Muscle layer of duodenum (tissue), 2 donors: ENCODE results near the gene CCR1.

Source experiments
- H3K27ac ChIP-seq: one replicate; pipeline ENCODE4 v1.7.0; 2013; ENCODE audit warnings: mild to moderate bottlenecking, low read length
- H3K27me3 ChIP-seq: one replicate; pipeline ENCODE4 v1.7.0; 2013; ENCODE audit warnings: low read depth, mild to moderate bottlenecking, control low read depth, low read length
- H3K36me3 ChIP-seq, 2 donors: one replicate each; pipeline ENCODE4 v1.7.0; 2013; ENCODE audit warnings: low read length in 2 of 2, control low read depth in 1 of 2, mild to moderate bottlenecking in 1 of 2; ENCODE audit not compliant: insufficient read depth in 2 of 2, control insufficient read depth in 1 of 2
- H3K4me1 ChIP-seq, 2 donors: one replicate each; pipeline ENCODE4 v1.7.0; 2013; ENCODE audit warnings: low read length in 2 of 2, mild to moderate bottlenecking in 2 of 2, control low read depth in 1 of 2, moderate library complexity in 1 of 2; ENCODE audit not compliant: insufficient read depth in 2 of 2, control insufficient read depth in 1 of 2
- H3K4me3 ChIP-seq, 2 donors: one replicate each; pipeline ENCODE4 v1.7.0; 2013; ENCODE audit warnings: low read length in 2 of 2, low read depth in 1 of 2, mild to moderate bottlenecking in 1 of 2
- H3K9me3 ChIP-seq, 2 donors: one replicate each; pipeline ENCODE4 v1.7.0; 2013; ENCODE audit warnings: low read length in 2 of 2, control low read depth in 1 of 2, mild to moderate bottlenecking in 1 of 2; ENCODE audit not compliant: control insufficient read depth in 1 of 2
- donor health status: healthy.

The CCR1 gene

GRCh38 chr3:46231323-46231722 lies 23.2 kb upstream of the CCR1 start:
- Histone ChIP-seq H3K27me3 (no peaks in the 10 kb centered on the region), H3K27ac (no peak overlapping the region), H3K4me1 (no peaks in the 10 kb centered on the region)

GRCh38 chr3:46228260-46229242 lies 20.4 kb upstream of the CCR1 start:
- Histone ChIP-seq H3K36me3 (no peaks in the 10 kb centered on the region), H3K27me3 (no peaks in the 10 kb centered on the region)

More at GRCh38 chr3:46231323-46231722, 23.2 kb upstream of the CCR1 start:
- Histone ChIP-seq H3K9me3 (peaks cover 2 to 3% of the 10 kb centered on the region in 2 donors), H3K36me3 (no peaks in the 10 kb centered on the region), H3K4me3 (no peak overlapping the region)

GRCh38 chr3:46222435-46223161 lies 14.5 kb upstream of the CCR1 start:
- Histone ChIP-seq H3K27ac (no peak overlapping the region), H3K9me3 (peaks cover 3 to 5% of the 10 kb centered on the region in 2 donors), H3K4me1 (no peaks in the 10 kb centered on the region), H3K4me3 (no peak overlapping the region), H3K27me3 (no peaks in the 10 kb centered on the region), H3K36me3 (no peaks in the 10 kb centered on the region)

More at GRCh38 chr3:46228260-46229242, 20.4 kb upstream of the CCR1 start:
- Histone ChIP-seq H3K27ac (no peak overlapping the region), H3K9me3 (peaks cover 3 to 5% of the 10 kb centered on the region in 2 donors), H3K4me3 (no peak overlapping the region), H3K4me1 (no peaks in the 10 kb centered on the region)

- Histone ChIP-seq H3K27me3 (no peaks in the 10 kb centered on the region), H3K9me3 (peaks cover 3 to 5% of the 10 kb centered on the region in 2 donors), H3K36me3 (no peaks in the 10 kb centered on the region), H3K4me3 (no peak overlapping the region), H3K4me1 (no peaks in the 10 kb centered on the region), H3K27ac (no peak overlapping the region)
Observed at GRCh38 chr3:46221938-46222337, 13.8 kb upstream of the CCR1 start.

GRCh38 chr3:46221391-46221790 lies 13.3 kb upstream of the CCR1 start:
- no peak overlapping the region for H3K4me3 ChIP-seq
- H3K27ac ChIP-seq, result no peak overlapping the region
- H3K27me3 ChIP-seq, result no peaks in the 10 kb centered on the region
- H3K4me1 ChIP-seq, result no peaks in the 10 kb centered on the region
- H3K36me3 ChIP-seq, result no peaks in the 10 kb centered on the region
- H3K9me3 ChIP-seq, result peaks cover 1 to 3% of the 10 kb centered on the region in 2 donors

GRCh38 chr3:46218196-46218709 lies 10.1 kb upstream of the CCR1 start:
- H3K4me1 ChIP-seq, result no peaks in the 10 kb centered on the region
- no peak overlapping the region for H3K4me3 ChIP-seq
- no peaks in the 10 kb centered on the region for H3K36me3 ChIP-seq
- H3K9me3 ChIP-seq, result no peaks in the 10 kb centered on the region
- H3K27ac ChIP-seq, result no peak overlapping the region
- H3K27me3 ChIP-seq, result no peaks in the 10 kb centered on the region

GRCh38 chr3:46215810-46216414 lies 7.8 kb upstream of the CCR1 start:
- H3K27ac ChIP-seq, result no peak overlapping the region

GRCh38 chr3:46214751-46215352 lies 6.7 kb upstream of the CCR1 start:
- Histone ChIP-seq H3K36me3 (no peaks in the 10 kb centered on the region), H3K27me3 (no peaks in the 10 kb centered on the region), H3K9me3 (no peaks in the 10 kb centered on the region), H3K27ac (no peak overlapping the region), H3K4me1 (no peaks in the 10 kb centered on the region), H3K4me3 (no peak overlapping the region)

More at GRCh38 chr3:46215810-46216414, 7.8 kb upstream of the CCR1 start:
- no peaks in the 10 kb centered on the region for H3K9me3 ChIP-seq
- no peak overlapping the region for H3K4me3 ChIP-seq
- H3K27me3 ChIP-seq, result no peaks in the 10 kb centered on the region
- no peaks in the 10 kb centered on the region for H3K36me3 ChIP-seq
- no peaks in the 10 kb centered on the region for H3K4me1 ChIP-seq

- Histone ChIP-seq H3K36me3 (no peaks in the 10 kb centered on the region), H3K27ac (no peak overlapping the region), H3K27me3 (no peaks in the 10 kb centered on the region), H3K4me1 (no peaks in the 10 kb centered on the region), H3K4me3 (no peak overlapping the region), H3K9me3 (no peaks in the 10 kb centered on the region)
Observed at GRCh38 chr3:46213201-46213600, 5.1 kb upstream of the CCR1 start.

- no peaks in the 10 kb centered on the region for H3K9me3 ChIP-seq
- H3K4me3 ChIP-seq, result no peak overlapping the region
- H3K4me1 ChIP-seq, result no peaks in the 10 kb centered on the region
- no peaks in the 10 kb centered on the region for H3K36me3 ChIP-seq
- H3K27me3 ChIP-seq, result no peaks in the 10 kb centered on the region
- no peak overlapping the region for H3K27ac ChIP-seq
Observed at GRCh38 chr3:46212101-46212500, 4.0 kb upstream of the CCR1 start.
